ENCODE results near the gene CYBC1. TPM values are rescaled to one million over a fixed set of nuclear protein-coding genes. Genes with fewer than 3 reads are reported as not detected.

The CYBC1 gene
- total and polyA plus RNA-seq, 9 of the 15 experiments (the other 6 are each of a cell fraction or from before 2014, with no cell fraction given), result 1.3 to 71.8 (median 49.9) TPM

- TF ChIP-seq, protein P1, sequence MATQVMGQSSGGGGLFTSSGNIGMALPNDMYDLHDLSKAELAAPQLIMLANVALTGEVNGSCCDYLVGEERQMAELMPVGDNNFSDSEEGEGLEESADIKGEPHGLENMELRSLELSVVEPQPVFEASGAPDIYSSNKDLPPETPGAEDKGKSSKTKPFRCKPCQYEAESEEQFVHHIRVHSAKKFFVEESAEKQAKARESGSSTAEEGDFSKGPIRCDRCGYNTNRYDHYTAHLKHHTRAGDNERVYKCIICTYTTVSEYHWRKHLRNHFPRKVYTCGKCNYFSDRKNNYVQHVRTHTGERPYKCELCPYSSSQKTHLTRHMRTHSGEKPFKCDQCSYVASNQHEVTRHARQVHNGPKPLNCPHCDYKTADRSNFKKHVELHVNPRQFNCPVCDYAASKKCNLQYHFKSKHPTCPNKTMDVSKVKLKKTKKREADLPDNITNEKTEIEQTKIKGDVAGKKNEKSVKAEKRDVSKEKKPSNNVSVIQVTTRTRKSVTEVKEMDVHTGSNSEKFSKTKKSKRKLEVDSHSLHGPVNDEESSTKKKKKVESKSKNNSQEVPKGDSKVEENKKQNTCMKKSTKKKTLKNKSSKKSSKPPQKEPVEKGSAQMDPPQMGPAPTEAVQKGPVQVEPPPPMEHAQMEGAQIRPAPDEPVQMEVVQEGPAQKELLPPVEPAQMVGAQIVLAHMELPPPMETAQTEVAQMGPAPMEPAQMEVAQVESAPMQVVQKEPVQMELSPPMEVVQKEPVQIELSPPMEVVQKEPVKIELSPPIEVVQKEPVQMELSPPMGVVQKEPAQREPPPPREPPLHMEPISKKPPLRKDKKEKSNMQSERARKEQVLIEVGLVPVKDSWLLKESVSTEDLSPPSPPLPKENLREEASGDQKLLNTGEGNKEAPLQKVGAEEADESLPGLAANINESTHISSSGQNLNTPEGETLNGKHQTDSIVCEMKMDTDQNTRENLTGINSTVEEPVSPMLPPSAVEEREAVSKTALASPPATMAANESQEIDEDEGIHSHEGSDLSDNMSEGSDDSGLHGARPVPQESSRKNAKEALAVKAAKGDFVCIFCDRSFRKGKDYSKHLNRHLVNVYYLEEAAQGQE (IDR thresholded peaks at IDR 0.05; ENCODE audit: borderline replicate concordance), result peak; percentile 98
- TF ChIP-seq, protein P1 (CRISPR knock-in tag; IDR thresholded peaks at IDR 0.05; ENCODE audit: low read depth), result peak; percentile 83; the same call in 1 of the 2 replicates
- peak in 1 of 2 experiments; percentile 65; a peak in 2 of 4 replicates for TF ChIP-seq FOXA3 (CRISPR knock-in tag; conservative IDR thresholded peaks at IDR 0.05 in 1 of 2, IDR thresholded peaks at IDR 0.05 in 1 of 2)
- TF ChIP-seq ZNF512 (tag; IDR thresholded peaks at IDR 0.05), result no peak
- peak in 2 of 3 experiments; percentile 83 to 89 for TF ChIP-seq YY1 (IDR thresholded peaks at IDR 0.05; ENCODE audit: borderline replicate concordance in 1 of 3, control insufficient read depth in 1 of 3, extremely low read depth in 1 of 3, insufficient read depth in 3 of 3, insufficient read length in 1 of 3, insufficient replicate concordance in 2 of 3, low read depth in 1 of 3, low read length in 2 of 3)
- TF ChIP-seq HIVEP1 (CRISPR knock-in tag; IDR thresholded peaks at IDR 0.05), result no peak
- TF ChIP-seq FOSL1 (tag; conservative IDR thresholded peaks at IDR 0.05), result 0 out of 2 replicates have a peak, but pooled peaks have one; percentile 18
- no peak for TF ChIP-seq FOS (IDR thresholded peaks at IDR 0.05; ENCODE audit: extremely low read depth, insufficient read length)
- no peak for TF ChIP-seq POLR3G (IDR thresholded peaks at IDR 0.05; ENCODE audit: extremely low read depth, insufficient read length, insufficient replicate concordance)
- TF ChIP-seq SAP30 (IDR thresholded peaks at IDR 0.05; ENCODE audit: borderline replicate concordance, insufficient read depth, low read depth, low read length, poor library complexity, severe bottlenecking), result peak; percentile 76
- no peak for TF ChIP-seq BRCA1 (IDR thresholded peaks at IDR 0.05)
- no peak for TF ChIP-seq BRCA1 (CRISPR knock-in tag; IDR thresholded peaks at IDR 0.05)
- TF ChIP-seq, protein P2, sequence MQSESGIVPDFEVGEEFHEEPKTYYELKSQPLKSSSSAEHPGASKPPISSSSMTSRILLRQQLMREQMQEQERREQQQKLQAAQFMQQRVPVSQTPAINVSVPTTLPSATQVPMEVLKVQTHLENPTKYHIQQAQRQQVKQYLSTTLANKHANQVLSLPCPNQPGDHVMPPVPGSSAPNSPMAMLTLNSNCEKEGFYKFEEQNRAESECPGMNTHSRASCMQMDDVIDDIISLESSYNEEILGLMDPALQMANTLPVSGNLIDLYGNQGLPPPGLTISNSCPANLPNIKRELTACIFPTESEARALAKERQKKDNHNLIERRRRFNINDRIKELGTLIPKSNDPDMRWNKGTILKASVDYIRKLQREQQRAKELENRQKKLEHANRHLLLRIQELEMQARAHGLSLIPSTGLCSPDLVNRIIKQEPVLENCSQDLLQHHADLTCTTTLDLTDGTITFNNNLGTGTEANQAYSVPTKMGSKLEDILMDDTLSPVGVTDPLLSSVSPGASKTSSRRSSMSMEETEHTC (IDR thresholded peaks at IDR 0.05), result no peak
- TF ChIP-seq CBX1 (IDR thresholded peaks at IDR 0.05; ENCODE audit: low read depth), result 0 out of 2 replicates have a peak, but pooled peaks have one; percentile 41
These were observed 32.3 kb downstream of the CYBC1 start, which contains the start of the genes HEXD and OGFOD3 (continued) for GRCh38 chr17:82418001-82418986.

Data from K562 (cell line).